IPS-18c (cell line): Measurements from ENCODE around the gene MAGEA2.
"Not testable (repeated sequence)": the region's sequence is repeated elsewhere in the genome, so short reads cannot be mapped to it uniquely, and the experiment has no call there.

Experiments
- H3K4me3 ChIP-seq: 2 replicates; pipeline ENCODE4 v1.7.0; 2013; ENCODE audit warnings: low read depth, mild to moderate bottlenecking, low read length, moderate library complexity; ENCODE audit not compliant: insufficient read depth
- H3K9me3 ChIP-seq: one replicate; pipeline ENCODE4 v1.6.1; 2013; ENCODE audit warnings: mild to moderate bottlenecking, low read length, moderate library complexity; ENCODE audit not compliant: control insufficient read depth, insufficient read depth

Gene MAGEA2

GRCh38 chrX:152713815-152714787 lies 39.5 kb downstream of the MAGEA2 start, which contains the start of gene MAGEA2B:
Gene MAGEA2B, plus strand, starts transcription at chrX:152714628. Its CDS starts 2,479 bp downstream, at chrX:152717107.
- H3K4me3 ChIP-seq, H3K9me3 ChIP-seq: not testable (repeated sequence)

GRCh38 chrX:152713195-152713594 lies 40.4 kb downstream of the MAGEA2 start:
- not testable (repeated sequence) for H3K9me3 ChIP-seq, H3K4me3 ChIP-seq

GRCh38 chrX:152709173-152709572 lies 44.5 kb downstream of the MAGEA2 start, which contains the start of gene CSAG2:
Gene CSAG2, minus strand, starts transcription at chrX:152709273. Its CDS starts 161 bp downstream, at chrX:152709112.
- H3K9me3 ChIP-seq, H3K4me3 ChIP-seq: not testable (repeated sequence)

GRCh38 chrX:152706500-152706899 lies 47.1 kb downstream of the MAGEA2 start:
- not testable (repeated sequence) for H3K4me3 ChIP-seq, H3K9me3 ChIP-seq

GRCh38 chrX:152700390-152700789 lies 53.3 kb downstream of the MAGEA2 start:
- H3K4me3 ChIP-seq, H3K9me3 ChIP-seq: not testable (repeated sequence)
